HG03280 (cell line): ENCODE data around the gene ACSM3.
"Not testable (repeated sequence)": the region's sequence is repeated elsewhere in the genome, so short reads cannot be mapped to it uniquely, and the experiment has no call there.

Experiments
- ATAC-seq: cut with Tn5 transposase; IDR thresholded peaks from one replicate; pipeline ENCODE4 v1.9.1; 2021; ENCODE audit warnings: mild to moderate bottlenecking, moderate library complexity; ENCODE audit not compliant: unreplicated experiment

The ACSM3 gene

GRCh38 chr16:20755238-20755637 is 8.6 kb upstream of the ACSM3 start:
- ATAC-seq, result no peak

- ATAC-seq, result not testable (repeated sequence)
Measured at GRCh38 chr16:20755799-20756198, 8.0 kb upstream of the ACSM3 start.

DNA sequence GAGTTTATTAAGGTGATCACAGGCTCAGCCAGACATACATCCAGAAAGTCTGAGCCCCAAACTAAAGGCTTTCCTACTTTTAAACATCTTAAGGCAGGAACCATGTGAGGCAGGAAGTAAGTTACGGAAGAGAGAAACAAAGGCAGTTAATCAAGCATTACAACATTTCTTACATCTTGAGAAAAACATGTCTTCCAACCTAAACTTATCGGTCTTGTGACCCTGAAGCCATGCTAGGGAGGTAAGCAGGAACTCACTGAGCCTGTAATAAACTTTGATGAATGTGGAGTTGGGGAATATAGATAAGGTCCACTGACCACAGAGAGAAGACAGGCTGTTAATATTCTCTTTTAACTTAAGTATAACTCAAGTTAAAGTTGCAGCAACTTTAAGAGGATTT is 3.5 kb upstream of the ACSM3 start:
- no peak for ATAC-seq

DNA sequence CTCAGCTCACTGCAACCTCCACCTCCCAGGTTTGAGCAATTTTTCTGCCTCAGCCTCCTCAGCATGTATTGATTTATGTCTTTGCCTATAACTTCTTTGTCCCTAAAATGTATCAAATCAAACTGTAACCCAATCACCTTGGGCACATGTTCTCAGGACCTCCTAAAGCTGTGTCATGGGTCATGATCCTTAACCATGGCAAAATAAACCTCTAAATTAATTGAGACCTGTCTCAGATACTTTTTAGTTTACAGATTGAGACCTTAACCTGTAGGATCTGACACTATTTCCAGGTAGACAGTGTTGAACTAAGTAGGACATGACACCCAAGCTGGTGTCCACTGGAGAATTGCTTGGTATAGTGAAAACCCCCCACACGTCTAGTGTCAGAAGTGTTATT is 2.6 kb upstream of the ACSM3 start:
- ATAC-seq, result no peak

DNA sequence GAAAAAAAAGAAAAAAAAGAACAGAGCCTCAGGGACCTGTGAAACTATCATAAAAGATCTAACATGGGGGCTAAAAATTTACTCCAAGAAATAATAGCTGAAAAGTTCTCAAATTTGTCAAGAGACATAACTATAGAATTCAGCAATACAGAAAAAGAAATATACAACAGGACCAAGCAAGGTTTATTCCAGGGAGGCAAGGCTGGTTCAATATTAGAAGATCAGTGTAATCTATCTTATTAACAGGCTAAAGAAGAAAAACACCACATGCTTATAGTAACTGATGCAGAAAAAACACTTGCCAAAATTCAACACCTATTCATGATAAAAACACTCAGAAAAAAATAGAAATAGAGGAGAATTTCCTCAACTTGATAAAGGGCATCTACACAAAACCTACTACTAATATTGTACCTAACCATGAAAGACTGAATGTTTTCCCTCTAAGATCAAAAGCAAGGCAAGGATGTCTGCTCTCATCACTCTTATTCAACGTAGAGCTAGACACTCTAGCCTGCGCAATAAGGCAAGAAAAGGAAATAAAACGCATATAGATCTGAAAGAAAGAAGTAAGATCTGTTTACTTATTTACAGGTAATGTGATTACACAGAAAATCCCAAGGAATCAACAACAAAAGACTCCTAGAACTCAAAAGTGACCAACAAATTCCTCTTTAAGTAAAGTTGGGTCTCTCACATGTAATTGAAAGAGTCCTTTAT is 1.2 kb upstream of the ACSM3 start:
- ATAC-seq, result no peak

GRCh38 chr16:20764448-20764847 is 634 bp downstream of the ACSM3 start:
- ATAC-seq, result not testable (repeated sequence)

DNA sequence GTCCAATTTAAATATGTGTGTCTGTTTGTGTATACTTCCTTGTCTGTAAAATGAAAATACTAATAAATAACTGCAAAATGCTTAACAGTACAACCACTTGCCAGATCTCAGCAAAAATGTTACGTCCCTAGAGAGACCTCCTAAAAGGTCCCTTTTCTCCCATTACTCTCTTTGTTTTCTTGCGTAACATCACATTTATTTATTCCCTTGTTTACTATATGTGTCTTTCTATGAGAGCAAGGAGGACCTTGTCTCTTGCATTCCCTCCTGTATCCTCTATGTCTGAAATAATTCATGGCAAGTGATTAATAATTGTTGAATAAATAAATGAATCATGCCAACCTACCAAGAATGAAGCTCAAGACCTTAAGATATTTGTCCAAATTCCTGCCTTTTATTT is 1.9 kb downstream of the ACSM3 start:
- no peak for ATAC-seq

DNA sequence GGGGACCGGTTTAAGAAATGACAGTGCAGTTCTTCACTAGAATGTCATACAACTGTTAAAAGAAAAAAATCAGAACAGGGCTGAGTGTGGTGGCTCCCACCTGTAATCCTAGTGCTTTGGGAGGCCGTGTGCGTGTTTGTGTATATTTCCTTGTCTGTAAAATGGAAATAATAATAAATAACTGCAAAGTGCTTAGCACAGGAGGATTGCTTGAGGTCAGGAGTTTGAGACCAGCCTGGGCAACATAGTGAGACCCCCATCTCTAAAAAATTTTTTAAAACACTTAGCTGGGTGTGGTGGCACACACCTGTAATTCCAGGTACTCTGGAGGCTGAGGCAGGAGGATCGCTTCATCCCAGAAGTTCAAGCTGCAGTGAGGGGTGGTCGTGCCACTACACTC is 2.5 kb downstream of the ACSM3 start:
- ATAC-seq, result no peak

DNA sequence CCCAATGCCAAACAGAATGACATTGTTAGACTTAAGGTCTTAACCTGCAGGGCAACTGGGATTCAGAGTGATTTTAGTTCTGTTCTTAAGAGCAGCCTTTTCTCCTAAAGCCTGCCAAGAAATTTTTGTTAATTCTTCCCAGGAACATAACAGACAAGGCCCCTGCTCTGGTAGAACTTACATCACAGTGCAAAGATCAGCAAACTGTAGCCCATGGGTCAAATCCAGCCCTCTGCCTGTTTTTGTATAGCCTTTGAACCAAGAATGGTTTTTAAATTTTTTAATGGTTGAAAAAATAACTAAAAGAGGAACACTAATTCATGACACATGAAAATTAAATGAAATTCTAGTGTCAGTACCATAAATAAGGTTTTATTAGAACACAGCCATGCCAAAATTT is 3.8 kb downstream of the ACSM3 start:
- ATAC-seq, result no peak

DNA sequence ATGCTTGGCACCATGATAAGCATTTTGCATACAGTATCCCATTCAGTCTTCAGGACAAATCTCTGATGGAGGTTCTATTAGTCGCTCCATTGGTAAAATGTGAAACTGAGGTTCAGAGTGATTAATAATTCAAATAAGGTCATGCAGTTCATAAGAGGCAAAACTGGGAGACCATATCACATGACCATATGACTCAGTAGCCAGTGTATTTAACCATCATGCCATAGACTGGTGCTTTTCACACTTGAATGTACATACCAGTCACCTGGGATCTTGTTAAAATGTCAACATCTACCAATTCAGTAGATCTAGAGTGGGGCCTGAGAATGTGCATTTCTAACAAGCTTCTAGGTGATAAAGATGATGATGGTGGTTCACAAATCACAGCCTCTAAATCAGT is 4.3 kb downstream of the ACSM3 start:
- no peak for ATAC-seq

DNA sequence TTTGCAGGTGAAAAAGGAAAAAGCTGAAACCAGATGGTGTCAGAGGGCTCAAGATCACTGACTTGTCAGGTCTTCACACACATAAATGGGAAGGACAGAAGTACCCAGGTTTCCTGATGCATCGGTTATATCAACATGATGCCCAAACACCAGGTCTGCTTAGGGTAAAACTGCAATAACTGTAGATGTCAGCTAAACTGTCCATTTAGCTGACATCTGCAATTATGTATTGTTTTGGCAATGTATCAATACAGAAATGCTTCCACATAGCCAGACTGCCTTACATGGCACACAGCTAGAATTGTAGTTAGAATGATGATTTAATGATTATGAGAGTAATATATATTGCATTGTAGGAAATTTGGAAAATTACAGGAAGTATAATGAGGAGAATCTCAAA is 5.0 kb downstream of the ACSM3 start:
- no peak for ATAC-seq

GRCh38 chr16:20773679-20774078 is 9.9 kb downstream of the ACSM3 start:
- ATAC-seq, result no peak

DNA sequence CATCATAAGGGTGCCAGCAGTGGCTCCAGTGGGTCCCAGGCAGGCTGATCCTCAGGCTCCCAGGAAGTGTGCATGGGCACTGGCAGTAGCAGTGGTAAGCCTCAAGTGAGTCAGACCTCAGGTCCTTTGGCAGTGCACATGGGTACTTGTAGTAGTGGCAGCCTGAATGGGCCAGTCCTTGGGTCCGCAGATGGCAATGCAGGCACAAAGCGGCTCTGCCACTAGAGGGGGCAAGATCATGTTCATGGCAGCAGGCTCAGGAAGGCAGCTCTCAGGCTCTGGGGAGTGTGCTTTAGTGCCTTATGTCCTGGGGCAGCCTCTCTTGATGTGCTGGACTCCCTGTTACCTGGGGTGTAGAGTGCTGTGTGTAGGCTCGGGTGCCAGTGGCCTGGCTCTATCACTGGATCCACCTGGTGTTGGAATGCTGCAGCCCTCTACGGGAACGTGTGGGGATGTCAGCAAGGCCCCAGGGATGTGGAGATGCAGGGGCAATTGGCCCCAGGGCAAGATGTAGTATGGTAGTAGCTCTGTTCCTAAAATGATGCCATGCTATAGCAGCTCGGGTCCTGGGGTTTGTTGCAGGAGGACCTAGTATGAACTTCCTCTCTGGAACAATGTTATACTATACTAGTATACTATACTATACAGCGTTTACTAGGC is 11.0 kb downstream of the ACSM3 start:
- no peak for ATAC-seq

- ATAC-seq, result no peak
Measured at GRCh38 chr16:20781697-20782096, 17.9 kb downstream of the ACSM3 start.

DNA sequence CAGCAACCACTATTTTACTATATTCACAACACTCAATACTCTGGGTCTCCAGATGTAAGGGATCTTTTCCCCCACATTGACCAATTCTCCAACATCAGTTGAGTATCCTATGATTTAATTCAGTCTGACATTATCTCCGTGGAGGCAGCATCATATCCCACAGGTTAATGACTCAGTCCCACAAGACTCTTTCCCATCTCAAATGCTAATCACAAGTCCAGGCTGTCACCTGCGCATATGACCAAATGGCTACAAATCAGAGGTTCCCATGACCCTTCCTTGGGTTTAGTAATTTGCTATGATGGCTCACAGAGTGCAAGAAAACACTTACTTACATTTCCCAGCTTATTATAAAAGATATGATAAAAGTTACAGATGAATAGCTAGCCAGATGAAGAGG is 18.7 kb downstream of the ACSM3 start:
- ATAC-seq, result no peak

DNA sequence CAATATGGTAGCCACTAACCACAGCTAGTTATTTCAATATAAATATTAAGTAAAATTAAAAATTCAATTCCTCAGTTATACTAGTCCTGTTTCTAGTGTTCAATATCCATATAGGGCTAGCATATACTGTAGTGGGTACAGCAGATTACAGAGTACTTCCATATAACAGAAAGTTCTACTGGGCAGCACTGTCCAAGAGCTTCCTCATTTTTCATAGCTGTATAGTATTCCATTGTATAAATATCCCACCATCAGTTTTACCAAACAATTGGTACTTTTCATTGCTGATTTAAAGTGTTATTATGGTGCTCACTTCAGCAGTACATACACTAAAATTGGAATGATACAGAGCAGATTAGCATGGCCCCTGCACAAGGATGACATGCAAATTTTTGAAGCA is 20.4 kb downstream of the ACSM3 start:
- no peak for ATAC-seq

DNA sequence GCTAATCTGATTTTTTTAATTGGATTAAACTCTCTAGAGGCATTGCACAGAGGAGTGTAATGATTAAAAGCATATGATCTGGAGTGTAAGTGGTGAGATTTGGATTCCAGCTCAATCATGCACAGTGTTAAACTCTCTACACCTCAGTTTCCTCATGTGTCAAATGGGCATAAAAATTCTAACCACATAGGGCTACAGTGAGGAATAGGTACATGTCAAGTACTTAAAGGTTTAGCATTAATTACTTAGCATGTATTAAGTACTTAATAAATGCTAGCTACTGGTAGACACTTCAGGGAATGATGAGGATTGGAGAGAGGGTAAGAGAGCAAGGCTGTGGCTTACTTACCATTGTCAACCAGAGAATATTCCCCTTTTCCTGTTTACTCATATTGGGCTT is 25.3 kb downstream of the ACSM3 start:
- no peak for ATAC-seq

DNA sequence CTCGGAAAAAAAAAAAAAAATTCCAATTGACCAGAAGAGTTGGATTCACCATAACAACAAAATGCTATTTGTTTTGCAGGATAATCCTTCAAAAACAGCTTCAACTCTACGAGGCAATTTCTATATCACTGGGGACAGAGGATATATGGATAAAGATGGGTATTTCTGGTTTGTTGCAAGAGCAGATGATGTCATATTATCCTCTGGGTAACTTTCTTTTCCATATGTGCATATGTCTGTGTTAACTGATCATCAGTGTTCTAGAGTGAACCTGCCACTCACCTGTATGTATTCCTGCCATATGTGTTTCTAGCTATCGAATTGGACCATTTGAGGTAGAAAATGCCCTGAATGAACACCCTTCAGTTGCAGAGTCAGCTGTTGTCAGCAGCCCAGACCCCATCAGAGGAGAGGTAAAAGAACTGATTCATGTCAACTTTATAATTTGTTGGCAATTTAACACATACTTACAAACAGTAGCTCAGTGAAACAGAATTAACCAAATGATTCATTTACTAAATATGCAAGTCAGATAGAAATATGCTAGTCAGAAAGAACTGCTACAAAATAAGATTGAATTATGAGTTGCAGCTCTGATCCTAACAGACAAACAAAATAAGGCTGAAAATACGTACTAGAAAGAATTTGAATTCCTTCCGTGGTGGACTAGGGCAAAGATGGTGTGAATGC is 28.3 kb downstream of the ACSM3 start:
- no peak for ATAC-seq

GRCh38 chr16:20798364-20798763 is 34.5 kb downstream of the ACSM3 start:
- ATAC-seq, result no peak

DNA sequence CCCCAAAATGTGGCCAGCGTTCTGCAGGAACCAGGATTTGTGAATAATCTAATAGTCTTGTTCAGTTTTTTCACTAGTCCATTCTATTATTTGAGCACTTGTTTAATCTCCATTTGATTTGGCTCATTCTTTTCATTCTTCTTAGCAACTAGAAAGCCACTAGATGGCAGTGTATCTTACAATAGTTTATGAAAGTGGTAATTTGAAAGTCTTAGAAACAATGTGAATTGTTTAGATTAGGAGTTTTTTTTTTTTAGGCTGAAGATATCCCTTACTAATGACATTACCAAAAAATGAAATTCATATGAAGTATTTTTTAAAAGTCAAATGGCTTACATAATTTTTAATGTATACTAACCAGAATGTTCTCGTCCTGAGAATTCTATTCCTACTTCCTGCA is 35.8 kb downstream of the ACSM3 start:
- no peak for ATAC-seq

- no peak for ATAC-seq
Measured at GRCh38 chr16:20801278-20801677, 37.5 kb downstream of the ACSM3 start.

DNA sequence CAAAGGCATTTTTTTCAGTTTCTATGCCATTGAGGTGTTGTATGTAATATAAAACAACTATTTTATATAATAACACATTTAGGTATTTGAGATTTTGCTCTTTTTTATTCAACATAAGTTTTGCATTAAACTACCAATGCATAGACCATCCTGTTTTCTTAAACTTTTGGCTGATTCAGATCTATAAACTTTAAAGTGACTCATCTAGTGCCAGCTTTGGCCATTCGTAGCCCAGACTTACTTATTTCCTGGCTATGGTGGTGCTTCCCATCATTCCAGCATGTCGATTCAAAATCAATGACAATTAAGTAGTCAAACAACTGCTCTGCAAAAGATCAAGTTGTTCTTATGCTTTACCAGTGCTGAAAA is 39.4 kb downstream of the ACSM3 start:
- ATAC-seq, result no peak
